Prostate gland (tissue), 2 donors: ENCODE results near the gene MPZL2. TPM values are rescaled to one million over a fixed set of nuclear protein-coding genes. Genes with fewer than 3 reads are reported as not detected.

Source experiments
- DNase-seq: peaks from one replicate; pipeline ENCODE4 v3.0.0-alpha.2; 2019; ENCODE audit warnings: low spot score
- H3K27ac ChIP-seq, 2 donors: fragments of 200-600 bp; sonication (generic); 2 replicates each; pipeline ENCODE4 v1.5.1; 2017 to 2019
- H3K27me3 ChIP-seq: fragments of 200-600 bp; sonication (generic); replicated peaks from 2 replicates; pipeline ENCODE4 v1.5.1; 2019; ENCODE audit not compliant: insufficient read depth
- H3K36me3 ChIP-seq, 2 donors: fragments of 200-600 bp; sonication (generic); 1 replicate in 1 of 2; 2 replicates in 1 of 2; pipeline versions ENCODE4 v1.5.1 to v1.8.1; 2017 to 2019
- H3K4me1 ChIP-seq: fragments of 200-600 bp; sonication (generic); replicated peaks from 2 replicates; pipeline ENCODE4 v1.5.1; 2019
- H3K4me3 ChIP-seq, 2 donors: fragments of 200-600 bp; sonication (generic); 2 replicates each; pipeline ENCODE4 v1.5.1; 2017 to 2019
- H3K9me3 ChIP-seq: fragments of 200-600 bp; sonication (generic); 2 replicates; pipeline ENCODE4 v1.5.1; 2017
- POLR2A ChIP-seq: fragments of 450-650 bp; IDR thresholded peaks from one replicate; pipeline ENCODE4 v1.6.1; 2016; ENCODE audit warnings: antibody characterized with exemption, mild to moderate bottlenecking
- POLR2AphosphoS5 ChIP-seq: sonication (generic); formaldehyde crosslinking; IDR thresholded peaks from one replicate; pipeline ENCODE4 v1.6.1; 2017; ENCODE audit warnings: antibody characterized with exemption
- WGBS: methylation state at CpG from one replicate; pipeline ENCODE4 v1.1.5; 2018; 5-methylcytosine and 5-hydroxymethylcytosine counted together
- intact Hi-C: fragments of 100-400 bp; cut with DNase I; formaldehyde crosslinking; loops from one replicate; pipeline ENCODE4 v1.14.2; 2022
- total RNA-seq, 2 donors: library from RNA; depleted of rRNA; stranded (reverse); fragments of >200 nt; gene quantifications; one replicate each; pipeline ENCODE4 v1.1.0, GENCODE V29; 2016
- TF ChIP-seq, protein P1 (sequence below), 4 experiments: fragments of 200-600 bp in 2 of 4; fragments of 450-650 bp in 2 of 4; sonication (generic) in 2 of 4; IDR thresholded peaks; 1 replicate in 3 of 4; 2 replicates in 1 of 4; pipeline ENCODE4 v1.5.1; 2016 to 2019; ENCODE audit warnings: antibody characterized with exemption in 4 of 4, mild to moderate bottlenecking in 2 of 4, moderate library complexity in 2 of 4

Gene MPZL2
- total RNA-seq, 2 donors from 2014 or later, result 73.7 to 103 TPM

GRCh38 chr11:118272001-118272400 is 7.9 kb upstream of the MPZL2 start:
- Histone ChIP-seq H3K4me1 (peaks cover 2% of the 10 kb centered on the region), H3K36me3 (no peaks in the 10 kb centered on the region), H3K27me3 (no peaks in the 10 kb centered on the region), H3K27ac (no peak overlapping the region), H3K9me3 (no peaks in the 10 kb centered on the region), H3K4me3 (no peak overlapping the region)
- DNase-seq, result no peak
- intact Hi-C loops, result no loop called here
- 73% methylated on average over 2 of the region's 2 CpGs for WGBS
- TF ChIP-seq, protein P1, sequence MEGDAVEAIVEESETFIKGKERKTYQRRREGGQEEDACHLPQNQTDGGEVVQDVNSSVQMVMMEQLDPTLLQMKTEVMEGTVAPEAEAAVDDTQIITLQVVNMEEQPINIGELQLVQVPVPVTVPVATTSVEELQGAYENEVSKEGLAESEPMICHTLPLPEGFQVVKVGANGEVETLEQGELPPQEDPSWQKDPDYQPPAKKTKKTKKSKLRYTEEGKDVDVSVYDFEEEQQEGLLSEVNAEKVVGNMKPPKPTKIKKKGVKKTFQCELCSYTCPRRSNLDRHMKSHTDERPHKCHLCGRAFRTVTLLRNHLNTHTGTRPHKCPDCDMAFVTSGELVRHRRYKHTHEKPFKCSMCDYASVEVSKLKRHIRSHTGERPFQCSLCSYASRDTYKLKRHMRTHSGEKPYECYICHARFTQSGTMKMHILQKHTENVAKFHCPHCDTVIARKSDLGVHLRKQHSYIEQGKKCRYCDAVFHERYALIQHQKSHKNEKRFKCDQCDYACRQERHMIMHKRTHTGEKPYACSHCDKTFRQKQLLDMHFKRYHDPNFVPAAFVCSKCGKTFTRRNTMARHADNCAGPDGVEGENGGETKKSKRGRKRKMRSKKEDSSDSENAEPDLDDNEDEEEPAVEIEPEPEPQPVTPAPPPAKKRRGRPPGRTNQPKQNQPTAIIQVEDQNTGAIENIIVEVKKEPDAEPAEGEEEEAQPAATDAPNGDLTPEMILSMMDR (IDR thresholded peaks at IDR 0.05), result no peak
- TF ChIP-seq POLR2AphosphoS5 (no peak), POLR2A (no peak)

- DNase-seq, result no peak
- H3K27ac ChIP-seq, result peak overlapping the region in 1 of 2 donors; percentile 84
- TF ChIP-seq POLR2AphosphoS5 (no peak), POLR2A (peak; percentile 13)
- no peaks in the 10 kb centered on the region for H3K36me3 ChIP-seq
- no peaks in the 10 kb centered on the region for H3K4me1 ChIP-seq
- H3K9me3 ChIP-seq, result no peaks in the 10 kb centered on the region
- intact Hi-C loops, result no loop called here
- no peaks in the 10 kb centered on the region for H3K27me3 ChIP-seq
- H3K4me3 ChIP-seq, result no peak overlapping the region
- WGBS, result 51% methylated on average over 4 of the region's 4 CpGs
Measured at GRCh38 chr11:118267486-118267885, 3.4 kb upstream of the MPZL2 start.

DNA sequence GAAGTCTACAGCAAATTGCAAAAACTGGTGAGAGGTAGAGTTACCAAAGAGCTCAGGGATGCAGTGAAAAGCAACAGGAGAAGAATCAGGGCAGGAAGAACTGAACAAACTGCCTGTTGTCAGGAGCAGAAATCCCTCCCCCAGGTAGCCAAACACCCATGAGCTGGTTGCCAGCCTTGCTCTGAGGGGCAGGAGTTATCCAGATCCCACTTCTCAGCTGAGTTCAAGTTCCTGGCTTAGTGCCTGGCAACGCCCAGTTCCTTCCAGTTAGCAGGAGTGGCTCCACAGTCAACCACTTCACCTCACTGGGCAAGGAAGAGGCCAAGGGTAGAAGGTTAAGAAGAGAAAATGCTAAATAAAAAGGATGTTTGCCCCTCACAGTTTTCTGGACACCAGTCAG is 1.9 kb upstream of the MPZL2 start:
- DNase-seq, result peak; percentile 86
- no peaks in the 10 kb centered on the region for H3K36me3 ChIP-seq
- TF ChIP-seq POLR2AphosphoS5, result peak; percentile 64
- TF ChIP-seq, protein P1 (IDR thresholded peaks at IDR 0.05), result no peak
- peak; percentile 67 for TF ChIP-seq POLR2A
- H3K9me3 ChIP-seq, result no peaks in the 10 kb centered on the region
- intact Hi-C loops, result no loop called here
- WGBS, result 38% methylated on average over 1 of the region's 1 CpG
- no peak overlapping the region for H3K4me3 ChIP-seq
- H3K27ac ChIP-seq, result peak overlapping the region; percentile 84 to 90
- no peaks in the 10 kb centered on the region for H3K4me1 ChIP-seq
- H3K27me3 ChIP-seq, result no peaks in the 10 kb centered on the region

DNA sequence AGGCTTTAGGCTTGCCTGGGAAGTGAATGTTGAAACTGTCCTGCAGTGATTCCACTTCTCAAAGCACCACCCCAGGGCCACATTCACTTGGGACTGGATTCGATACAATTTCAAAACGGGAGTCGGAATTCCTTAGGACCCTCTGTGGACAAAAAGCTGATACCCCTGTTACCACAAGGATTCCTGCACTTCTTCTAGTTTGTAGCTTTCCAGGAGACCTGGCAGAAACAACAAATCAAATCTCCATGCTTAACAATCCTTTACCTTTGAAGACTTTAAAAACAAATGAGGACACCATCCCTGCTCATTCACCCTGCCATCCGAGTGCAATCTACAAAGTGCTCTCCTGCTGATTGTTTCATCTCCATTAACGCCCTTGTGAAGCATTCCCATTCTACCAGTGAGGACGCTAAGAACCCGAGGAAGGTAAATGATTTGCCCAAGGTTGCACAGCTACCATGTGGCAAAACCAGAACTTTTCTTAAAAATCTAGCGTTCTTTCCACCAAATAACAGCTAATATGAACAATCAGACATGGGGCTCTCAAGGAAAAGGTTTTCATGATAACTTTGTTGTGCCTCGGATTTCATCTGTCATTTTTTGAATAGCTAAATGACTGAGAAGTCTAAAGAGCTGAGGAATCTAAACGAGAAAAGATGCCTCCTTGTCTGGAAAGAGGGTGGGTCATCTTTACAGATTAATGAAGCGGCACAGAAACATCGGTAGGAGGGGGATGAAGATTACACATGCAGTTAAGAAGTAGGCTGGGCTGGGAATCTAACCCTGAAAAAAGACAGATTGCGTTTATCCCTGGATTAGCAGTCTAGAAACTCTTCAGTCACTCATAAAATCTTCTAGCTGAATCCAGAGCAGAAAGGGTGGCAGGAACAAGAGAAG is 720 bp upstream of the MPZL2 start:
- H3K27me3 ChIP-seq, result no peaks in the 10 kb centered on the region
- 31% methylated on average over 13 of the region's 13 CpGs for WGBS
- no peak for DNase-seq
- H3K36me3 ChIP-seq, result no peaks in the 10 kb centered on the region
- intact Hi-C loops, result no loop called here
- TF ChIP-seq, protein P1 (IDR thresholded peaks at IDR 0.05), result no peak
- peak; percentile 58 for TF ChIP-seq POLR2A
- peak overlapping the region; percentile 42 to 51 for H3K4me3 ChIP-seq
- peak overlapping the region; percentile 84 to 90 for H3K27ac ChIP-seq
- no peaks in the 10 kb centered on the region for H3K9me3 ChIP-seq
- no peaks in the 10 kb centered on the region for H3K4me1 ChIP-seq

DNA sequence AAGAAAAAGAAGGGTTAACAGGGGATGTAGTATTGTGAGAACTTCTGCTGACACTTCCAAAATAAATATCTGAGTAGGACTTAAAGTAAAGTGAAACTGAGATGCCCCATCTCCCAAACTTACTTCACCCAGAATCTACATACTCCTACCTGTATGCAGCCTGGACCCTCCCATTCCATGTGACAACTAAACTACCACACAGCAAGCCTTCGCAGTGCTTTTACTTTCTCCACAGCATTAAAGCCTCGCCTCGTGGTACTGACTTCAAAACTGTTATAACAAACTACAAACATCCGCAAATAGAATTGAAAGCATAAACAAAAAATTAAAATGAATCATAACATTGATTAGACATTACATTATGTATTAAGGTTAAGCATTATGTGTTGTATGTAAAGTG is 985 bp downstream of the MPZL2 start:
- Histone ChIP-seq H3K27me3 (no peaks in the 10 kb centered on the region), H3K4me1 (no peaks in the 10 kb centered on the region), H3K27ac (peak overlapping the region; percentile 84 to 90), H3K36me3 (no peaks in the 10 kb centered on the region), H3K4me3 (peak overlapping the region; percentile 42 to 51), H3K9me3 (no peaks in the 10 kb centered on the region)
- TF ChIP-seq POLR2A, result peak; percentile 14
- TF ChIP-seq, protein P1 (IDR thresholded peaks at IDR 0.05), result no peak
- 28% methylated on average over 4 of the region's 4 CpGs for WGBS
- DNase-seq, result no peak
- intact Hi-C loops, result no loop called here
